Activated CD8-positive, alpha-beta memory T cell treated with anti-CD3 and anti-CD28 coated beads, Interleukin-2, amount 50 U/mL, for 1 hour (primary cell): ENCODE results near the gene ST3GAL4.
"Not testable (repeated sequence)": the region's sequence is repeated elsewhere in the genome, so short reads cannot be mapped to it uniquely, and the experiment has no call there.

Experiments used
- DNase-seq: peaks from one replicate; pipeline ENCODE4 v3.0.0-alpha.2; 2020; ENCODE audit errors: extremely low read depth

ST3GAL4 gene

GRCh38 chr11:126346586-126346940 lies 8.9 kb upstream of the ST3GAL4 start:
- DNase-seq, result no peak

GRCh38 chr11:126346946-126347345 lies 8.5 kb upstream of the ST3GAL4 start:
- DNase-seq, result not testable (repeated sequence)

GRCh38 chr11:126347751-126348668 lies 7.5 kb upstream of the ST3GAL4 start:
- no peak for DNase-seq

GRCh38 chr11:126348806-126349582 lies 6.5 kb upstream of the ST3GAL4 start:
- DNase-seq, result no peak

- no peak for DNase-seq
Measured at GRCh38 chr11:126350836-126351235, 4.7 kb upstream of the ST3GAL4 start.

- no peak for DNase-seq
Measured at GRCh38 chr11:126352163-126352562, 3.3 kb upstream of the ST3GAL4 start.

- no peak for DNase-seq
Measured at GRCh38 chr11:126352934-126353801, 2.3 kb upstream of the ST3GAL4 start.

- no peak for DNase-seq
Measured at GRCh38 chr11:126354631-126355323, 709 bp upstream of the ST3GAL4 start.

- DNase-seq, result no peak
Measured at GRCh38 chr11:126355926-126356897, 726 bp downstream of the ST3GAL4 start.

GRCh38 chr11:126357055-126357962 lies 1.8 kb downstream of the ST3GAL4 start:
- DNase-seq, result no peak

- no peak for DNase-seq
Measured at GRCh38 chr11:126357969-126358762, 2.7 kb downstream of the ST3GAL4 start.

- no peak for DNase-seq
Measured at GRCh38 chr11:126358763-126359160, 3.3 kb downstream of the ST3GAL4 start.

- DNase-seq, result no peak
Measured at GRCh38 chr11:126359431-126360048, 4.1 kb downstream of the ST3GAL4 start.

GRCh38 chr11:126360049-126360446 lies 4.6 kb downstream of the ST3GAL4 start:
- DNase-seq, result no peak

- no peak for DNase-seq
Measured at GRCh38 chr11:126361400-126361799, 5.9 kb downstream of the ST3GAL4 start.

GRCh38 chr11:126362879-126363655 lies 7.6 kb downstream of the ST3GAL4 start:
- DNase-seq, result no peak

GRCh38 chr11:126363706-126364248 lies 8.3 kb downstream of the ST3GAL4 start:
- no peak for DNase-seq
